ENCODE measurements around the gene TYRP1.

TYRP1 gene, protein sequence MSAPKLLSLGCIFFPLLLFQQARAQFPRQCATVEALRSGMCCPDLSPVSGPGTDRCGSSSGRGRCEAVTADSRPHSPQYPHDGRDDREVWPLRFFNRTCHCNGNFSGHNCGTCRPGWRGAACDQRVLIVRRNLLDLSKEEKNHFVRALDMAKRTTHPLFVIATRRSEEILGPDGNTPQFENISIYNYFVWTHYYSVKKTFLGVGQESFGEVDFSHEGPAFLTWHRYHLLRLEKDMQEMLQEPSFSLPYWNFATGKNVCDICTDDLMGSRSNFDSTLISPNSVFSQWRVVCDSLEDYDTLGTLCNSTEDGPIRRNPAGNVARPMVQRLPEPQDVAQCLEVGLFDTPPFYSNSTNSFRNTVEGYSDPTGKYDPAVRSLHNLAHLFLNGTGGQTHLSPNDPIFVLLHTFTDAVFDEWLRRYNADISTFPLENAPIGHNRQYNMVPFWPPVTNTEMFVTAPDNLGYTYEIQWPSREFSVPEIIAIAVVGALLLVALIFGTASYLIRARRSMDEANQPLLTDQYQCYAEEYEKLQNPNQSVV

DNA sequence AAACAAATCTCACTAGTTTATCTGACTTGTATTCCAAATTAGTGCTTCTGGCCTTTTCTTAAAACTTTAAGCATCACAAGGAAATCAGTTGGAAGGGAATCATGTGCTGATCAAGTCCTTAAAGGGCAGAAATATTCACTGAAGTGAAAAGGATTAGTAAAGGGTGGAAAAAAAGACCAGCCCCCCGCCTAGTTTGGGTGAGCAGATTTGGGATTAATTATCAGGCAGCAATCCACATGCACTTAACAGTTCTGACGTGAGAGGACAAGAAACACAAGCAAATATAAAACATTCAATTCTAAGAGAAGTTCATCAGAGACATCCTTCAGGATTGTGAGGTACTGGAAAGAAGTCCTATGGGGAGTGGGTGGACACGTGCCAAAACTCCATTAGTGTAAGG lies at the start of gene TYRP1:
TYRP1 (plus strand) TSS at position 245 of the 400 bp plus-strand sequence. CDS start 612 bp downstream, outside the sequence.
- H3K27me3 ChIP-seq (ENCODE audit: control insufficient read depth in 5 of 5, insufficient read depth in 4 of 5, low read length in 5 of 5): no peaks in the 10 kb centered on the region
- no peak within 1 kb of the TSS for H3K4me3 ChIP-seq (ENCODE audit: low read depth in 1 of 5, low read length in 5 of 5)
- no peak within 1 kb of the TSS for H3K27ac ChIP-seq (ENCODE audit: low read depth, low read length)
- no peaks in the 10 kb centered on the region for H3K9me3 ChIP-seq (ENCODE audit: control insufficient read depth in 5 of 5, low read length in 5 of 5)
- peaks cover 0 to 12% (median 0%) of the 10 kb centered on the region in 5 donors for H3K4me1 ChIP-seq (ENCODE audit: control insufficient read depth in 5 of 5, insufficient read depth in 5 of 5, low read length in 5 of 5)
- H3K9ac ChIP-seq (ENCODE audit: low read length in 5 of 5): no peak within 1 kb of the TSS
- no peaks in the 10 kb centered on the region for H3K36me3 ChIP-seq (ENCODE audit: control insufficient read depth in 5 of 5, insufficient read depth in 5 of 5, low read length in 5 of 5)

DNA sequence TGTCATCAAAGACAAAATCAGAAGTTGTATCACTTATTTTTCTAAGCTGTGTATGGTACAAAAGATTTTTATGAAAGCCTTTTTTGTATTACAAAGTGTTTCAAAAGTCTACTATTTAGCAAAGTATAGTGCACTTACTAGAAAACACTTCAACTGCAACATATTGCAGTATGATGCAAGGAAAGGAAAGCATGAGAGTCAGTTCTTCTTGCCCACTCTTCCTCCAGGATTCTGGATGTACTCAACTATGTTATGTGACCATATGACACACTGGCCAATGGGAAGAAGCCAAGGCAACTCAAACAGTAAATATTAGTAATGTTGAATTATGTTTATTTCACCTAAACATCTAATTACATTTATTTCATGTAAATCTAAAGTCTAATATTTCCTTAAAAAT lies 49.5 kb upstream of the TYRP1 start:
- Histone ChIP-seq H3K36me3 (ENCODE audit: control insufficient read depth in 5 of 5, insufficient read depth in 5 of 5, low read length in 5 of 5) (no peaks in the 10 kb centered on the region), H3K4me1 (ENCODE audit: control insufficient read depth in 5 of 5, insufficient read depth in 5 of 5, low read length in 5 of 5) (no peaks in the 10 kb centered on the region), H3K9ac (ENCODE audit: low read length in 5 of 5) (no peak overlapping the region), H3K9me3 (ENCODE audit: control insufficient read depth in 5 of 5, low read length in 5 of 5) (no peaks in the 10 kb centered on the region), H3K27me3 (ENCODE audit: control insufficient read depth in 5 of 5, insufficient read depth in 4 of 5, low read length in 5 of 5) (no peaks in the 10 kb centered on the region), H3K4me3 (ENCODE audit: low read depth in 1 of 5, low read length in 5 of 5) (no peak overlapping the region), H3K27ac (ENCODE audit: low read depth, low read length) (no peak overlapping the region)

DNA sequence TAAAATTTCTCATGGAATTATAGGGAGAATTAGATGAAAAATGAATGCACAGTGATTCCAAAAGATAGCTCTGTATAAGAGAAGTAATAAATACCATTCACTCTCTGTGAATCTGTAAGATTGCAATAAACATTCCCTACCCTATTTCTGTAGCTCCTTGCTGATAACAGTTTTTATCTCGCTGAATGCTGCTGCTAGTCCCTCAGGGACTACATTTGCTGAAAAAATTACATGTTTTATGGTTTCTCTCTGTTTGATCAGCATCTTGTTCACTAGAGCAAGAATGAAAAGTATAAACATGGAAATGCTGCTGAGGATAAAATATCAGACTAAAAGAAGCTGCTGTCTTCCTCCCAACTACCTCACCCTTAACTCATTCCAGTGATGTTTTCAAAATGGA lies 44.3 kb upstream of the TYRP1 start:
- no peaks in the 10 kb centered on the region for H3K36me3 ChIP-seq (ENCODE audit: control insufficient read depth in 5 of 5, insufficient read depth in 5 of 5, low read length in 5 of 5)
- no peak overlapping the region for H3K9ac ChIP-seq (ENCODE audit: low read length in 5 of 5)
- H3K4me3 ChIP-seq (ENCODE audit: low read depth in 1 of 5, low read length in 5 of 5): no peak overlapping the region
- H3K27me3 ChIP-seq (ENCODE audit: control insufficient read depth in 5 of 5, insufficient read depth in 4 of 5, low read length in 5 of 5): no peaks in the 10 kb centered on the region
- H3K9me3 ChIP-seq (ENCODE audit: control insufficient read depth in 5 of 5, low read length in 5 of 5): no peaks in the 10 kb centered on the region
- no peaks in the 10 kb centered on the region for H3K4me1 ChIP-seq (ENCODE audit: control insufficient read depth in 5 of 5, insufficient read depth in 5 of 5, low read length in 5 of 5)
- no peak overlapping the region for H3K27ac ChIP-seq (ENCODE audit: low read depth, low read length)

- H3K4me1 ChIP-seq (ENCODE audit: control insufficient read depth in 5 of 5, insufficient read depth in 5 of 5, low read length in 5 of 5): no peaks in the 10 kb centered on the region
Observed at GRCh38 chr9:12651125-12651524, 42.1 kb upstream of the TYRP1 start.

GRCh38 chr9:12652973-12653372 lies 40.2 kb upstream of the TYRP1 start:
- Histone ChIP-seq H3K9me3 (ENCODE audit: control insufficient read depth in 5 of 5, low read length in 5 of 5) (peaks cover 0 to 6% (median 3%) of the 10 kb centered on the region in 5 donors), H3K36me3 (ENCODE audit: control insufficient read depth in 5 of 5, insufficient read depth in 5 of 5, low read length in 5 of 5) (no peaks in the 10 kb centered on the region), H3K27ac (ENCODE audit: low read depth, low read length) (no peak overlapping the region), H3K4me1 (ENCODE audit: control insufficient read depth in 5 of 5, insufficient read depth in 5 of 5, low read length in 5 of 5) (no peaks in the 10 kb centered on the region), H3K4me3 (ENCODE audit: low read depth in 1 of 5, low read length in 5 of 5) (no peak overlapping the region), H3K9ac (ENCODE audit: low read length in 5 of 5) (no peak overlapping the region), H3K27me3 (ENCODE audit: control insufficient read depth in 5 of 5, insufficient read depth in 4 of 5, low read length in 5 of 5) (no peaks in the 10 kb centered on the region)

More at GRCh38 chr9:12651125-12651524, 42.1 kb upstream of the TYRP1 start:
- no peak overlapping the region for H3K27ac ChIP-seq (ENCODE audit: low read depth, low read length)
- no peaks in the 10 kb centered on the region for H3K27me3 ChIP-seq (ENCODE audit: control insufficient read depth in 5 of 5, insufficient read depth in 4 of 5, low read length in 5 of 5)
- H3K4me3 ChIP-seq (ENCODE audit: low read depth in 1 of 5, low read length in 5 of 5): no peak overlapping the region
- no peaks in the 10 kb centered on the region for H3K9me3 ChIP-seq (ENCODE audit: control insufficient read depth in 5 of 5, low read length in 5 of 5)
- H3K9ac ChIP-seq (ENCODE audit: low read length in 5 of 5): no peak overlapping the region
- no peaks in the 10 kb centered on the region for H3K36me3 ChIP-seq (ENCODE audit: control insufficient read depth in 5 of 5, insufficient read depth in 5 of 5, low read length in 5 of 5)

GRCh38 chr9:12656803-12657202 lies 36.4 kb upstream of the TYRP1 start:
- Histone ChIP-seq H3K4me1 (ENCODE audit: control insufficient read depth in 5 of 5, insufficient read depth in 5 of 5, low read length in 5 of 5) (no peaks in the 10 kb centered on the region), H3K27me3 (ENCODE audit: control insufficient read depth in 5 of 5, insufficient read depth in 4 of 5, low read length in 5 of 5) (no peaks in the 10 kb centered on the region), H3K9ac (ENCODE audit: low read length in 5 of 5) (no peak overlapping the region), H3K27ac (ENCODE audit: low read depth, low read length) (no peak overlapping the region), H3K9me3 (ENCODE audit: control insufficient read depth in 5 of 5, low read length in 5 of 5) (peaks cover 0 to 10% (median 6%) of the 10 kb centered on the region in 5 donors), H3K4me3 (ENCODE audit: low read depth in 1 of 5, low read length in 5 of 5) (no peak overlapping the region), H3K36me3 (ENCODE audit: control insufficient read depth in 5 of 5, insufficient read depth in 5 of 5, low read length in 5 of 5) (no peaks in the 10 kb centered on the region)

DNA sequence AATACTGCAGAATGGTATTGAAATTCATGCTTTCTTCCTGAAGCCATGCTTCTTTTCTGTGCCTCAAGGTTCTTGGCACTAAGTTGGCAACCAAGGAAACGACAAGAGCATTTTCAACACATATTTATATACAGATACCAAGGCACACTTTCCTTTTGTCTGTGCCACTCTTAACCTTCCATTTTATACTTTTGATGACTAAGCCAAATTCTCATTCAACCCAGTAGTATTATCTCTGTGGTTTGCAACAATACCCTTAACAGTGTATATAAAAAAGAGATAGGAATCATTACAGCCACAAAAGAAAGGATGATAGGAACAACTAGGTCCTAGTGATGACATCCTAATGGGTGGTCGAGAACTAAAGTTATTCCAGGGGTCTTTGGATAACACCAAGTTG lies 36.0 kb upstream of the TYRP1 start:
- H3K9ac ChIP-seq (ENCODE audit: low read length in 5 of 5): no peak overlapping the region
- no peak overlapping the region for H3K4me3 ChIP-seq (ENCODE audit: low read depth in 1 of 5, low read length in 5 of 5)
- H3K9me3 ChIP-seq (ENCODE audit: control insufficient read depth in 5 of 5, low read length in 5 of 5): peaks cover 0 to 10% (median 6%) of the 10 kb centered on the region in 5 donors
- H3K27me3 ChIP-seq (ENCODE audit: control insufficient read depth in 5 of 5, insufficient read depth in 4 of 5, low read length in 5 of 5): no peaks in the 10 kb centered on the region
- no peaks in the 10 kb centered on the region for H3K36me3 ChIP-seq (ENCODE audit: control insufficient read depth in 5 of 5, insufficient read depth in 5 of 5, low read length in 5 of 5)
- no peaks in the 10 kb centered on the region for H3K4me1 ChIP-seq (ENCODE audit: control insufficient read depth in 5 of 5, insufficient read depth in 5 of 5, low read length in 5 of 5)
- no peak overlapping the region for H3K27ac ChIP-seq (ENCODE audit: low read depth, low read length)

DNA sequence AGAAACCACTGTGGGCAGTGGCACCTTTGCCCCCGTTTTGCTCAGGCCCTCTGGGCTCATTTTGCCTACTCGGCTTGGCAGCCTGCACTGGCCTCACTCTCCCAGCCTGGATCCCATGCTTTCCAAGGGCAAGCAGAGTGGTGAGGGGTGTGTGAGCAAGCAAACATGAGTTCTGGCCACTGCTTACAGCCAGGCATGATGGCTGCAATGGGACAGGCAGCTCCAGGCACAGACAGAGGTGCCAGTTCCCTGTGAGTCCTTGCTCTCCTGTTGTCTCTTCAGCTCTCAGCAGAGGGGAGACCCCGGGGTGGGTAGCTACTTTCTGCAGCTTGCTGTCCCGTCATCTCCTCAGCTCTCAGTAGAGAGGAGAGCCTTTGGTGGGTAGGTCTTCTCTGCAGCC lies 35.2 kb upstream of the TYRP1 start:
- H3K4me1 ChIP-seq (ENCODE audit: control insufficient read depth in 5 of 5, insufficient read depth in 5 of 5, low read length in 5 of 5): no peaks in the 10 kb centered on the region
- H3K27me3 ChIP-seq (ENCODE audit: control insufficient read depth in 5 of 5, insufficient read depth in 4 of 5, low read length in 5 of 5): no peaks in the 10 kb centered on the region
- no peaks in the 10 kb centered on the region for H3K36me3 ChIP-seq (ENCODE audit: control insufficient read depth in 5 of 5, insufficient read depth in 5 of 5, low read length in 5 of 5)
- H3K9me3 ChIP-seq (ENCODE audit: control insufficient read depth in 5 of 5, low read length in 5 of 5): peaks cover 0 to 10% (median 6%) of the 10 kb centered on the region in 5 donors
- no peak overlapping the region for H3K27ac ChIP-seq (ENCODE audit: low read depth, low read length)
- H3K9ac ChIP-seq (ENCODE audit: low read length in 5 of 5): no peak overlapping the region
- no peak overlapping the region for H3K4me3 ChIP-seq (ENCODE audit: low read depth in 1 of 5, low read length in 5 of 5)

DNA sequence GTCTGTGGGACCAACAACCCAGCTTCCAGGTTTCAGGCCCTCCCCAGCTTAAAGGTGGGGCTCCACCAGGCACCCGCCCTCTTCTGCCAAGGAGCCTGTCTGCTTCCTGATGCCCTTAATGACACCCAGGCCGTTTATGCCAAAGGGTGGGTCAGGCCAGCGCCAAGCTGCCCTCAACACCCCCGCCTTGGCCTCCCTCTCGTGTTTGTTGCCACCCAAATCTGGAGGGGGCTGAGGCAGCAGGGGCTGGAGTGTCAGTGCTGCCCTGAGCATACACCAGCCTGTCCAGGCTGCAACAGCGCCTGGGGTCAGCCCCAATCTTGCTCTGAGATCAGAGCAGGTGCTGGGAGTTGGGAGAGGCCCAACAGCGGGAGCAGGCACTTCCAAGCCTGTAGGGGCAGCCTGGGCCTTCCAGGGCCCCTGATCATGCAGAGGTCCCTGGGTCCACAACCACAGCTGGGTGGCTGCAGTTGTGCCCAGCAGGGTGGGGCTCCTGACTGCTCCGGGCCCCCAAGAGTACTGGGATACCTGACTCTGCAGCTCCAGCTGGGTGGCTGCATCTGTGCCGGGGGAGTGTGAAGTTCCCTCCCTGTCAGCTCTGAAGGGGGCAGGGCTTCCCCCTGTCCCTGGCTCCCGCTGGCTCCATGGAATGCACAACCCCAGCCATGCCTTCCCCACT lies 34.5 kb upstream of the TYRP1 start:
- Histone ChIP-seq H3K27ac (ENCODE audit: low read depth, low read length) (no peak overlapping the region), H3K4me1 (ENCODE audit: control insufficient read depth in 5 of 5, insufficient read depth in 5 of 5, low read length in 5 of 5) (no peaks in the 10 kb centered on the region), H3K27me3 (ENCODE audit: control insufficient read depth in 5 of 5, insufficient read depth in 4 of 5, low read length in 5 of 5) (no peaks in the 10 kb centered on the region), H3K36me3 (ENCODE audit: control insufficient read depth in 5 of 5, insufficient read depth in 5 of 5, low read length in 5 of 5) (no peaks in the 10 kb centered on the region), H3K9me3 (ENCODE audit: control insufficient read depth in 5 of 5, low read length in 5 of 5) (peaks cover 0 to 10% (median 6%) of the 10 kb centered on the region in 5 donors), H3K4me3 (ENCODE audit: low read depth in 1 of 5, low read length in 5 of 5) (no peak overlapping the region), H3K9ac (ENCODE audit: low read length in 5 of 5) (no peak overlapping the region)

GRCh38 chr9:12659220-12659619 lies 34.0 kb upstream of the TYRP1 start:
- Histone ChIP-seq H3K27me3 (ENCODE audit: control insufficient read depth in 5 of 5, insufficient read depth in 4 of 5, low read length in 5 of 5) (no peaks in the 10 kb centered on the region), H3K27ac (ENCODE audit: low read depth, low read length) (no peak overlapping the region), H3K9me3 (ENCODE audit: control insufficient read depth in 5 of 5, low read length in 5 of 5) (peaks cover 0 to 10% (median 6%) of the 10 kb centered on the region in 5 donors), H3K9ac (ENCODE audit: low read length in 5 of 5) (no peak overlapping the region), H3K4me1 (ENCODE audit: control insufficient read depth in 5 of 5, insufficient read depth in 5 of 5, low read length in 5 of 5) (no peaks in the 10 kb centered on the region), H3K4me3 (ENCODE audit: low read depth in 1 of 5, low read length in 5 of 5) (no peak overlapping the region), H3K36me3 (ENCODE audit: control insufficient read depth in 5 of 5, insufficient read depth in 5 of 5, low read length in 5 of 5) (no peaks in the 10 kb centered on the region)

Measured in subcutaneous abdominal adipose tissue (tissue), 5 donors.